HG03108 (cell line): Measurements from ENCODE around the gene HIBCH.
"Not testable (repeated sequence)": the region's sequence is repeated elsewhere in the genome, so short reads cannot be mapped to it uniquely, and the experiment has no call there.

Source experiments
- ATAC-seq: cut with Tn5 transposase; IDR thresholded peaks from one replicate; pipeline ENCODE4 v1.9.1; 2021; ENCODE audit warnings: moderate library complexity; ENCODE audit not compliant: unreplicated experiment

The HIBCH gene

GRCh38 chr2:190312635-190313025 lies 7.0 kb downstream of the HIBCH start:
- ATAC-seq, result not testable (repeated sequence)

- no peak for ATAC-seq
Observed at GRCh38 chr2:190311893-190312634, 7.6 kb downstream of the HIBCH start.

GRCh38 chr2:190308031-190308430 lies 11.6 kb downstream of the HIBCH start:
- no peak for ATAC-seq

GRCh38 chr2:190304404-190304803 lies 15.2 kb downstream of the HIBCH start:
- no peak for ATAC-seq

- no peak for ATAC-seq
Observed at GRCh38 chr2:190303647-190304046, 16.0 kb downstream of the HIBCH start.

- no peak for ATAC-seq
Observed at GRCh38 chr2:190302052-190302451, 17.6 kb downstream of the HIBCH start.

GRCh38 chr2:190301032-190301431 lies 18.6 kb downstream of the HIBCH start:
- ATAC-seq, result no peak

GRCh38 chr2:190297880-190298279 lies 21.7 kb downstream of the HIBCH start:
- ATAC-seq, result not testable (repeated sequence)

- ATAC-seq, result no peak
Observed at GRCh38 chr2:190283783-190284182, 35.8 kb downstream of the HIBCH start.

GRCh38 chr2:190280565-190281350 lies 38.9 kb downstream of the HIBCH start:
- ATAC-seq, result no peak

GRCh38 chr2:190279256-190280134 lies 40.1 kb downstream of the HIBCH start:
- not testable (repeated sequence) for ATAC-seq

GRCh38 chr2:190277234-190278112 lies 42.2 kb downstream of the HIBCH start:
- ATAC-seq, result no peak

- no peak for ATAC-seq
Observed at GRCh38 chr2:190272457-190272842, 47.2 kb downstream of the HIBCH start.

GRCh38 chr2:190271783-190272456 lies 47.7 kb downstream of the HIBCH start:
- no peak for ATAC-seq

- ATAC-seq, result no peak
Observed at GRCh38 chr2:190270298-190270697, 49.3 kb downstream of the HIBCH start.

- not testable (repeated sequence) for ATAC-seq
Observed at GRCh38 chr2:190269699-190270098, 49.9 kb downstream of the HIBCH start.

GRCh38 chr2:190267302-190267701 lies 52.3 kb downstream of the HIBCH start:
- no peak for ATAC-seq

- no peak for ATAC-seq
Observed at GRCh38 chr2:190266314-190266713, 53.3 kb downstream of the HIBCH start.

GRCh38 chr2:190261851-190262250 lies 57.8 kb downstream of the HIBCH start:
- no peak for ATAC-seq

GRCh38 chr2:190256087-190256486 lies 63.5 kb downstream of the HIBCH start:
- ATAC-seq, result no peak
